K562 (cell line): ENCODE measurements around the gene PTGES3L. TPM values are rescaled to one million over a fixed set of nuclear protein-coding genes. Genes with fewer than 3 reads are reported as not detected.
A peak's percentile ranks its signal among the peaks of the same experiment; 100 is the strongest.

Experiments
- ATAC-seq: fragments of 200-7000 bp; cut with Tn5 transposase; 3 replicates; pipeline ENCODE4 v1.9.1; 2020; ENCODE audit warnings: moderate library complexity
- BruUV-seq: library from RNA; stranded (reverse); fragments of 400-500 nt; replicated peaks from 2 replicates; lab custom pipeline; 2021; lab: Mats Ljungman, UMichigan
- CTCF ChIA-PET: fragments of 300-600 bp; formaldehyde crosslinking; extraction: SDS; loops from one replicate; lab custom pipeline; 2021; ENCODE audit warnings: low intra/inter-chr PET ratio; lab: Yijun Ruan, JAX
- POLR2A ChIA-PET: fragments of 300-600, 350-650 bp; sonication (Branson Sonifier 250); formaldehyde crosslinking; extraction: SDS; loops from one replicate; lab custom pipeline; 2021; ENCODE audit warnings: antibody characterized with exemption, inconsistent platforms; lab: Yijun Ruan, JAX
- DNase-seq, 4 experiments: peaks; one replicate each; pipeline versions ENCODE4 v3.0.0 to v3.0.0-alpha.2; 2011 to 2018; ENCODE audit warnings: low spot score in 3 of 4, mixed read lengths in 3 of 4; ENCODE audit errors: extremely low read depth in 1 of 4
- FAIRE-seq: peaks from 2 replicates; lab custom pipeline; 2011; peaks lifted over from hg19 to GRCh38; lab: Jason Lieb, UNC
- H2AFZ ChIP-seq: 2 replicates; pipeline ENCODE4 v1.6.0; 2011; ENCODE audit warnings: low read depth, low read length, control low read depth, inconsistent platforms
- H3K27ac ChIP-seq: fragments of 200-600 bp; 3 replicates; pipeline ENCODE4 v1.8.0; 2011; ENCODE audit warnings: low read depth, mild to moderate bottlenecking, control low read depth, inconsistent platforms, low read length, moderate library complexity, mixed read lengths; ENCODE audit errors: extremely low read depth
- H3K27me3 ChIP-seq, 2 experiments: fragments of 300-600 bp in 1 of 2; 2 replicates in 1 of 2; 3 replicates in 1 of 2; pipeline versions ENCODE4 v1.6.0 to v1.8.0; 2011; ENCODE audit warnings: inconsistent platforms in 2 of 2, low read length in 2 of 2, mild to moderate bottlenecking in 1 of 2, mixed read lengths in 1 of 2, moderate library complexity in 1 of 2; ENCODE audit not compliant: control insufficient read depth in 2 of 2, insufficient read depth in 2 of 2
- H3K36me3 ChIP-seq: fragments of 300-600 bp; 3 replicates; pipeline ENCODE4 v1.8.0; 2011; ENCODE audit warnings: mild to moderate bottlenecking, low read length, inconsistent platforms; ENCODE audit not compliant: control insufficient read depth, insufficient read depth
- H3K4me1 ChIP-seq, 2 experiments: fragments of 200-600 bp in 1 of 2; replicated peaks in 1 of 2; 2 replicates in 1 of 2; 3 replicates in 1 of 2; pipeline versions ENCODE4 v1.5.1 to v1.8.0; 2011; ENCODE audit warnings: inconsistent platforms in 2 of 2, low read length in 2 of 2, mild to moderate bottlenecking in 1 of 2, mixed read lengths in 1 of 2, moderate library complexity in 1 of 2; ENCODE audit not compliant: control insufficient read depth in 2 of 2, insufficient read depth in 2 of 2
- H3K4me2 ChIP-seq: 2 replicates; pipeline ENCODE4 v1.6.1; 2011; ENCODE audit warnings: low read length, control low read depth, inconsistent platforms, mixed read lengths; ENCODE audit not compliant: insufficient read depth
- H3K4me3 ChIP-seq: fragments of 200-600 bp; sonication (generic), shearing (Covaris generic); 2 replicates; pipeline ENCODE4 v1.5.1; 2016; ENCODE audit warnings: control low read depth, inconsistent platforms
- H3K79me2 ChIP-seq: fragments of 200-600 bp; 3 replicates; pipeline ENCODE4 v1.8.0; 2011; ENCODE audit warnings: low read length, inconsistent platforms; ENCODE audit not compliant: control insufficient read depth, insufficient read depth
- H3K9ac ChIP-seq, 2 experiments: 2 replicates each; pipeline versions ENCODE4 v1.6.0 to v1.6.1; 2011; ENCODE audit warnings: low read depth in 2 of 2, low read length in 2 of 2, control low read depth in 1 of 2, inconsistent platforms in 1 of 2, mild to moderate bottlenecking in 1 of 2, mixed read lengths in 1 of 2; ENCODE audit not compliant: insufficient read depth in 1 of 2
- H3K9me1 ChIP-seq: one replicate; pipeline ENCODE4 v1.6.0; 2011; ENCODE audit warnings: inconsistent platforms, mild to moderate bottlenecking, low read length, moderate library complexity; ENCODE audit not compliant: control insufficient read depth, insufficient read depth
- H3K9me3 ChIP-seq: replicated peaks from 2 replicates; pipeline ENCODE4 v1.5.1; 2011; ENCODE audit warnings: low read depth, low read length, inconsistent platforms; ENCODE audit not compliant: control insufficient read depth, insufficient read depth
- H4K20me1 ChIP-seq: replicated peaks from 2 replicates; pipeline ENCODE4 v1.6.1; 2011; ENCODE audit warnings: low read length, inconsistent platforms, mixed read lengths; ENCODE audit not compliant: control insufficient read depth, insufficient read depth
- C11orf30 ChIP-seq: fragments of 450-650 bp; IDR thresholded peaks from 2 replicates; pipeline ENCODE4 v1.6.1; 2016; ENCODE audit warnings: low read depth, mild to moderate bottlenecking
- E2F3 ChIP-seq: fragments of 250-450 bp; sonication (Bioruptor Pico); IDR thresholded peaks from 2 replicates; pipeline ENCODE4 v1.4.0; 2020; ENCODE audit warnings: mild to moderate bottlenecking
- EP300 ChIP-seq: IDR thresholded peaks from 2 replicates; pipeline ENCODE4 v1.6.1; 2012; ENCODE audit warnings: low read length, improper control_type of control experiment
- FOXK2 ChIP-seq, 2 experiments: fragments of 450-650 bp; IDR thresholded peaks in 1 of 2; conservative IDR thresholded peaks in 1 of 2; 2 replicates each; pipeline ENCODE4 v1.6.1; 2016; ENCODE audit warnings: low read depth in 2 of 2, mild to moderate bottlenecking in 1 of 2
- KAT7 ChIP-seq: sonication (generic); formaldehyde crosslinking; IDR thresholded peaks from 2 replicates; pipeline ENCODE4 v1.8.0; 2022; ENCODE audit warnings: missing genetic modification reagents, mild to moderate bottlenecking, borderline replicate concordance
- NBN ChIP-seq: fragments of 450-650 bp; IDR thresholded peaks from 2 replicates; pipeline ENCODE4 v1.6.1; 2016; ENCODE audit warnings: low read depth, mild to moderate bottlenecking
- NFE2 ChIP-seq: IDR thresholded peaks from 2 replicates; pipeline ENCODE4 v1.6.1; 2014; ENCODE audit warnings: antibody characterized with exemption, low read depth
- PHB ChIP-seq: fragments of 250-450 bp; sonication (Bioruptor Pico); IDR thresholded peaks from 2 replicates; pipeline ENCODE4 v1.5.0; 2021
- PTTG1 ChIP-seq: fragments of 450-650 bp; IDR thresholded peaks from 2 replicates; pipeline ENCODE4 v1.6.1; 2016; ENCODE audit warnings: low read depth, mild to moderate bottlenecking, missing genetic modification characterization, missing compliant biosample characterization
- ZC3H8 ChIP-seq: fragments of 450-650 bp; IDR thresholded peaks from 2 replicates; pipeline ENCODE4 v1.6.1; 2017
- ZNF282 ChIP-seq: sonication (generic); formaldehyde crosslinking; IDR thresholded peaks from 2 replicates; pipeline ENCODE4 v1.8.1; 2023; ENCODE audit warnings: missing genetic modification reagents
- WGBS: fragments of 100-300 bp; shearing (Covaris generic); methylation state at CpG from one replicate; pipeline ENCODE4 v1.1.6; 2016; ENCODE audit warnings: low coverage, mixed read lengths; ENCODE audit not compliant: insufficient coverage; ENCODE audit errors: missing lambda C conversion rate; 5-methylcytosine and 5-hydroxymethylcytosine counted together
- in situ Hi-C: fragments of 300-500 bp; cut with MboI; formaldehyde crosslinking; loops from 4 replicates; pipeline ENCODE4 v1.15.0; 2018; ENCODE audit warnings: inconsistent platforms, mixed read lengths
- intact Hi-C: fragments of 100-400 bp; cut with micrococcal nuclease; formaldehyde crosslinking; loops from 2 replicates; pipeline ENCODE4 v1.14.2; 2022
- polyA plus RNA-seq, 8 experiments: library from polyadenylated mRNA; depleted of rRNA in 4 of 8; stranded (reverse) in 5 of 8; unstranded in 3 of 8; fragments of >200 nt; fragmentation: Nextera tagmentation in 2 of 8; fragmentation: Illumina TruSeq in 1 of 8; extraction: Ambion mirVana in 2 of 8; extraction: Trizol in 1 of 8; gene quantifications; 2 replicates each; pipeline versions ENCODE4 v1.2.1 to v1.2.3, GENCODE V29; 2011 to 2014; ENCODE audit warnings: inconsistent platforms in 1 of 8, missing spikeins in 1 of 8
- total RNA-seq, 7 experiments: library from RNA; depleted of rRNA in 6 of 7; stranded (reverse); fragments of >200 nt in 6 of 7; fragmentation: Illumina TruSeq in 2 of 7; extraction: Trizol in 2 of 7; gene quantifications; 2 replicates each; pipeline versions ENCODE4 v1.2.1 to v1.2.3, GENCODE V29; 2011 to 2021; ENCODE audit warnings: low replicate concordance in 1 of 7
- TF ChIP-seq, protein P1 (sequence below): fragments of 250-450 bp; sonication (Bioruptor Pico); IDR thresholded peaks from 2 replicates; pipeline ENCODE4 v1.8.0; 2021; ENCODE audit warnings: moderate library complexity, mild to moderate bottlenecking, inconsistent platforms
- TF ChIP-seq, protein P2 (sequence below): sonication (generic); formaldehyde crosslinking; IDR thresholded peaks from 2 replicates; pipeline ENCODE4 v1.8.0; 2022; ENCODE audit warnings: mild to moderate bottlenecking, missing genetic modification reagents
- TF ChIP-seq, protein P3 (sequence below): fragments of 450-650 bp; IDR thresholded peaks from 2 replicates; pipeline ENCODE4 v1.6.1; 2014; ENCODE audit warnings: low read depth, mild to moderate bottlenecking, moderate library complexity, borderline replicate concordance
- TF ChIP-seq, protein P4 (sequence below), 2 experiments: fragments of 450-650 bp; conservative IDR thresholded peaks; 2 replicates each; pipeline ENCODE4 v1.6.1; 2017; ENCODE audit warnings: mild to moderate bottlenecking in 2 of 2, moderate library complexity in 2 of 2

PTGES3L gene
- total and polyA plus RNA-seq, 9 of the 15 experiments (the other 6 are each of a cell fraction or from before 2014, with no cell fraction given): 6.0 to 16.0 (median 9.6) TPM

DNA sequence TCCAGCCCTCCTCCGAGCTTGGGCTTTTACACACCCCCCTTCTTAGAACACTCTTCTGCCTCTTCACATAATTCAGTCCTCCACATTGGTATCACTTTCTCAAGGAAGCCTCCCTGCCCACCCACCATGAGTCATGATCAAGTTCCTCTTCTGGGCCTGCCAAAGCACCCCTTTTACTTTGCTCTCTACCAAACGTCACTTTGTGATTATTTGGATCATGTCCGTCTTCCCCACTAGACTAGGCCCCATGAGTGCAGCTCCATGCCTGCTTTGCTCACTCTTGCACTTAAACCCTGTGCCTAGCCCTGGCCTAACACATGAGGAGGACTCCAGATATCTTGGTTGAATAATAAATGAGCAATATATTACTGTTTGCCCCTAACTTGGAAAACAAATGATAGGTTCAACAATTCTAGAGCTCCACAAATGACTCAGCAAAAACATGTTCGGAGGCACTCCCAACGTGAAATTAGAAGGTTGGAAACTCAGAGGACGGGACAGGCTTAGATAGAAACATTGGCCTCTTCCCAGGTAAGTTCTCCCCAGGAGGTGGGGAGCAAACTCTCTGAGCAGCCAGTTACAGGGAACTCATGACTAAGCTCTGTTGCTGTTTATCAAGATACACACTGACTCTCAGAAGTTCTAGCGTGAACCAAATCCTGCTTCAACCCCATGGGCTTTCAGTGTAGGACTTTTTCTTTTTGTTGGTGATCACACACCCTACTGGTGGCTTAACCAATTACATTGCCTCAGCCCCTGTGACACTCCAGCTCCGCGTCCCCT, 51.0 kb downstream of the PTGES3L start:
- peak; percentile 100 for FAIRE-seq
- H3K27me3 ChIP-seq: no peaks in the 10 kb centered on the region
- H3K4me2 ChIP-seq: peak overlapping the region; percentile 85
- in situ Hi-C loops: loop anchor here (10.0 kb wide), 1 partner anchor 344 kb away; no protein-coding TSS in a partner anchor
- no peaks in the 10 kb centered on the region for H4K20me1 ChIP-seq
- H3K9me1 ChIP-seq: no peaks in the 10 kb centered on the region
- peak overlapping the region; percentile 96 for H2AFZ ChIP-seq
- H3K36me3 ChIP-seq: no peaks in the 10 kb centered on the region
- 5% methylated on average over 9 of the region's 9 CpGs for WGBS
- peak overlapping the region; percentile 7; the same call in 1 of the 2 replicates for H3K4me3 ChIP-seq
- CTCF ChIA-PET: interaction anchor here (0.7 to 2.3 kb wide), 4 partner anchors 86 to 209 kb away, joined by 3 to 11 read pairs (median 4); no protein-coding TSS in a partner anchor
- H3K9me3 ChIP-seq: no peaks in the 10 kb centered on the region
- BruUV-seq: no TSS peak
- H3K4me1 ChIP-seq: peaks cover 12% of the 10 kb centered on the region in 2 experiments; a peak in 4 of 5 replicates
- peak overlapping the region; percentile 76 to 80; a peak in 3 of 4 replicates for H3K9ac ChIP-seq
- peak overlapping the region; percentile 99 for H3K27ac ChIP-seq
- H3K79me2 ChIP-seq: no peaks in the 10 kb centered on the region
- ATAC-seq: peak; percentile 99
- intact Hi-C loops: loop anchor here (1.0 kb wide), 2 partner anchors 86 to 351 kb away; no protein-coding TSS in a partner anchor
- POLR2A ChIA-PET: interaction anchor here (0.6 to 1.8 kb wide), 16 partner anchors 8 to 439 kb away, joined by 3 to 17 read pairs (median 4); partner anchors contain the start of genes BECN1, MLX, PSMC3IP and PSME3
- peak; percentile 86 to 95 (median 89) for DNase-seq
- TF ChIP-seq E2F3 (CRISPR knock-in tag) (no peak), ZNF282 (no peak), FOXK2 (conservative IDR thresholded peaks at IDR 0.05 in 1 of 2, IDR thresholded peaks at IDR 0.05 in 1 of 2; ENCODE audit: low read depth in 2 of 2) (peak; percentile 95 to 96), PTTG1 (tag) (no peak), PHB (no peak), ZC3H8 (no peak), NFE2 (peak; percentile 93), C11orf30 (peak; percentile 95), NBN (peak; percentile 74), EP300 (peak; percentile 74), KAT7 (no peak)
- TF ChIP-seq, protein P1, sequence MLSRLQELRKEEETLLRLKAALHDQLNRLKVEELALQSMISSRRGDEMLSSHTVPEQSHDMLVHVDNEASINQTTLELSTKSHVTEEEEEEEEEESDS: no peak
- TF ChIP-seq, protein P2, sequence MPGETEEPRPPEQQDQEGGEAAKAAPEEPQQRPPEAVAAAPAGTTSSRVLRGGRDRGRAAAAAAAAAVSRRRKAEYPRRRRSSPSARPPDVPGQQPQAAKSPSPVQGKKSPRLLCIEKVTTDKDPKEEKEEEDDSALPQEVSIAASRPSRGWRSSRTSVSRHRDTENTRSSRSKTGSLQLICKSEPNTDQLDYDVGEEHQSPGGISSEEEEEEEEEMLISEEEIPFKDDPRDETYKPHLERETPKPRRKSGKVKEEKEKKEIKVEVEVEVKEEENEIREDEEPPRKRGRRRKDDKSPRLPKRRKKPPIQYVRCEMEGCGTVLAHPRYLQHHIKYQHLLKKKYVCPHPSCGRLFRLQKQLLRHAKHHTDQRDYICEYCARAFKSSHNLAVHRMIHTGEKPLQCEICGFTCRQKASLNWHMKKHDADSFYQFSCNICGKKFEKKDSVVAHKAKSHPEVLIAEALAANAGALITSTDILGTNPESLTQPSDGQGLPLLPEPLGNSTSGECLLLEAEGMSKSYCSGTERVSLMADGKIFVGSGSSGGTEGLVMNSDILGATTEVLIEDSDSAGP (CRISPR knock-in tag): no peak
- TF ChIP-seq, protein P3, sequence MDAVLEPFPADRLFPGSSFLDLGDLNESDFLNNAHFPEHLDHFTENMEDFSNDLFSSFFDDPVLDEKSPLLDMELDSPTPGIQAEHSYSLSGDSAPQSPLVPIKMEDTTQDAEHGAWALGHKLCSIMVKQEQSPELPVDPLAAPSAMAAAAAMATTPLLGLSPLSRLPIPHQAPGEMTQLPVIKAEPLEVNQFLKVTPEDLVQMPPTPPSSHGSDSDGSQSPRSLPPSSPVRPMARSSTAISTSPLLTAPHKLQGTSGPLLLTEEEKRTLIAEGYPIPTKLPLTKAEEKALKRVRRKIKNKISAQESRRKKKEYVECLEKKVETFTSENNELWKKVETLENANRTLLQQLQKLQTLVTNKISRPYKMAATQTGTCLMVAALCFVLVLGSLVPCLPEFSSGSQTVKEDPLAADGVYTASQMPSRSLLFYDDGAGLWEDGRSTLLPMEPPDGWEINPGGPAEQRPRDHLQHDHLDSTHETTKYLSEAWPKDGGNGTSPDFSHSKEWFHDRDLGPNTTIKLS: peak; percentile 22; the same call in 1 of the 2 replicates
- TF ChIP-seq, protein P4, sequence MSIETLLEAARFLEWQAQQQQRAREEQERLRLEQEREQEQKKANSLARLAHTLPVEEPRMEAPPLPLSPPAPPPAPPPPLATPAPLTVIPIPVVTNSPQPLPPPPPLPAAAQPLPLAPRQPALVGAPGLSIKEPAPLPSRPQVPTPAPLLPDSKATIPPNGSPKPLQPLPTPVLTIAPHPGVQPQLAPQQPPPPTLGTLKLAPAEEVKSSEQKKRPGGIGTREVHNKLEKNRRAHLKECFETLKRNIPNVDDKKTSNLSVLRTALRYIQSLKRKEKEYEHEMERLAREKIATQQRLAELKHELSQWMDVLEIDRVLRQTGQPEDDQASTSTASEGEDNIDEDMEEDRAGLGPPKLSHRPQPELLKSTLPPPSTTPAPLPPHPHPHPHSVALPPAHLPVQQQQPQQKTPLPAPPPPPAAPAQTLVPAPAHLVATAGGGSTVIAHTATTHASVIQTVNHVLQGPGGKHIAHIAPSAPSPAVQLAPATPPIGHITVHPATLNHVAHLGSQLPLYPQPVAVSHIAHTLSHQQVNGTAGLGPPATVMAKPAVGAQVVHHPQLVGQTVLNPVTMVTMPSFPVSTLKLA (conservative IDR thresholded peaks at IDR 0.05): peak; percentile 52 to 69; a peak in 3 of 4 replicates
